ENCODE results near the gene GLP2R.

Gene GLP2R

GRCh38 chr17:9843152-9844010 is 17.7 kb downstream of the GLP2R start:
- TF ChIP-seq HIC1 (tag by site-specific recombination; IDR thresholded peaks at IDR 0.05) (no peak), ZNF692 (tag by site-specific recombination; IDR thresholded peaks at IDR 0.05) (no peak), PRDM2 (tag by site-specific recombination; IDR thresholded peaks at IDR 0.05; ENCODE audit: borderline replicate concordance) (no peak), ZNF645 (tag by site-specific recombination; IDR thresholded peaks at IDR 0.05) (no peak), ZXDB (tag by site-specific recombination; IDR thresholded peaks at IDR 0.05) (no peak), ZNF549 (tag by site-specific recombination; IDR thresholded peaks at IDR 0.05) (no peak)
- no peak overlapping the region for H3K27ac ChIP-seq (ENCODE audit: extremely low read depth, low read depth, low read length)
- H3K9me3 ChIP-seq (ENCODE audit: control insufficient read depth, insufficient read depth, low read depth, low read length), result no peaks in the 10 kb centered on the region
- ChIA-PET POLR2A (no interaction called here), CTCF (interaction anchor here (0.7 kb wide), 1 partner anchor 1018 kb away, joined by 3 read pairs; no protein-coding TSS in a partner anchor)
- H3K4me3 ChIP-seq (ENCODE audit: low read depth, low read length), result no peak overlapping the region
- peaks cover 4% of the 10 kb centered on the region; the same call in 1 of the 2 replicates for H3K4me1 ChIP-seq (ENCODE audit: control insufficient read depth, insufficient read depth, low read length)
- no peaks in the 10 kb centered on the region for H3K36me3 ChIP-seq (ENCODE audit: control insufficient read depth in 2 of 2, insufficient read depth in 1 of 2, low read length in 2 of 2)

- H3K4me3 ChIP-seq (ENCODE audit: low read depth, low read length), result no peak overlapping the region
- H3K9me3 ChIP-seq (ENCODE audit: control insufficient read depth, insufficient read depth, low read depth, low read length), result no peaks in the 10 kb centered on the region
- H3K36me3 ChIP-seq (ENCODE audit: control insufficient read depth in 2 of 2, insufficient read depth in 1 of 2, low read length in 2 of 2), result no peaks in the 10 kb centered on the region
- no peak overlapping the region for H3K27ac ChIP-seq (ENCODE audit: extremely low read depth, low read depth, low read length)
- ChIA-PET POLR2A (no interaction called here), CTCF (no interaction called here)
- 0 out of 2 replicates have a peak, but pooled peaks cover 2% of the 10 kb centered on the region for H3K4me1 ChIP-seq (ENCODE audit: control insufficient read depth, insufficient read depth, low read length)
- TF ChIP-seq KLF8 (tag by site-specific recombination; IDR thresholded peaks at IDR 0.05) (no peak), ZNF558 (tag by site-specific recombination; IDR thresholded peaks at IDR 0.05) (no peak), ZNF670 (tag by site-specific recombination; IDR thresholded peaks at IDR 0.05; ENCODE audit: low read depth) (no peak), ZNF521 (tag by site-specific recombination; IDR thresholded peaks at IDR 0.05) (no peak), ZNF133 (tag by site-specific recombination; IDR thresholded peaks at IDR 0.05) (no peak), PRDM1 (tag by site-specific recombination; IDR thresholded peaks at IDR 0.05) (no peak), ZBTB49 (tag by site-specific recombination; IDR thresholded peaks at IDR 0.05; ENCODE audit: low read depth) (no peak), ZNF24 (tag by site-specific recombination; IDR thresholded peaks at IDR 0.05) (no peak), CTCF (tag by site-specific recombination; IDR thresholded peaks at IDR 0.05) (no peak)
These were observed 18.4 kb downstream of the GLP2R start for GRCh38 chr17:9844153-9844552.
